Panc1 (cell line): ENCODE measurements around the gene KCTD5. TPM values are rescaled to one million over a fixed set of nuclear protein-coding genes. Genes with fewer than 3 reads are reported as not detected.

ENCODE experiments used
- ATAC-seq: fragments of 200-7000 bp; cut with Tn5 transposase; 2 replicates; pipeline ENCODE4 v1.9.1; 2020; ENCODE audit warnings: mild to moderate bottlenecking, moderate library complexity
- BruUV-seq: library from RNA; stranded (reverse); fragments of 400-500 nt; replicated peaks from 2 replicates; lab custom pipeline; 2021; lab: Mats Ljungman, UMichigan
- CTCF ChIA-PET: fragments of 300-600 bp; sonication (Branson Sonifier 250); formaldehyde crosslinking; loops from one replicate; lab custom pipeline; 2022; ENCODE audit warnings: antibody characterized with exemption; lab: Charles Lee
- POLR2A ChIA-PET: fragments of 300-600 bp; sonication (Branson Sonifier 250); formaldehyde crosslinking; loops from one replicate; lab custom pipeline; 2022; ENCODE audit warnings: antibody characterized with exemption; lab: Charles Lee
- DNase-seq: peaks from one replicate; pipeline ENCODE4 v3.0.0-alpha.2; 2010; ENCODE audit warnings: low read depth, low spot score
- H3K27ac ChIP-seq: 2 replicates; pipeline ENCODE4 v1.5.1; 2011; ENCODE audit warnings: mild to moderate bottlenecking, low read length, inconsistent platforms
- H3K27me3 ChIP-seq: fragments of 200-500 bp; sonication (Bioruptor generic); 2 replicates; pipeline ENCODE4 v1.6.0; 2014; ENCODE audit warnings: low read length, inconsistent platforms; ENCODE audit not compliant: control insufficient read depth, insufficient read depth
- H3K36me3 ChIP-seq: fragments of 200-500 bp; sonication (Bioruptor generic); 2 replicates; pipeline ENCODE4 v1.5.1; 2014; ENCODE audit warnings: inconsistent platforms, mild to moderate bottlenecking, low read length, moderate library complexity; ENCODE audit not compliant: control insufficient read depth, insufficient read depth
- H3K4me1 ChIP-seq: 2 replicates; pipeline ENCODE4 v1.5.1; 2011; ENCODE audit warnings: inconsistent platforms, mild to moderate bottlenecking, low read length, moderate library complexity; ENCODE audit not compliant: control insufficient read depth, insufficient read depth
- H3K4me3 ChIP-seq, 2 experiments: 2 replicates each; pipeline ENCODE4 v1.5.1; 2011 to 2012; ENCODE audit warnings: low read depth in 2 of 2, low read length in 2 of 2, mild to moderate bottlenecking in 2 of 2, inconsistent platforms in 1 of 2, moderate library complexity in 1 of 2
- H3K9me3 ChIP-seq: fragments of 200-500 bp; sonication (Bioruptor generic); 2 replicates; pipeline ENCODE4 v1.5.1; 2014; ENCODE audit warnings: low read depth, mild to moderate bottlenecking, inconsistent platforms, low read length, moderate library complexity; ENCODE audit not compliant: control insufficient read depth, insufficient read depth
- POLR2AphosphoS5 ChIP-seq: IDR thresholded peaks from 2 replicates; pipeline ENCODE4 v1.6.1; 2012; ENCODE audit warnings: mild to moderate bottlenecking, low read depth, low read length, moderate library complexity
- REST ChIP-seq, 2 experiments: IDR thresholded peaks; 2 replicates each; pipeline ENCODE4 v1.6.1; 2011 to 2012; ENCODE audit warnings: low read depth in 2 of 2, control low read depth in 1 of 2, low read length in 1 of 2, mild to moderate bottlenecking in 1 of 2, moderate library complexity in 1 of 2; ENCODE audit not compliant: insufficient read depth in 1 of 2
- SIN3A ChIP-seq: IDR thresholded peaks from 2 replicates; pipeline ENCODE4 v1.6.1; 2012; ENCODE audit warnings: low read depth, mild to moderate bottlenecking, low read length, moderate library complexity, borderline replicate concordance; ENCODE audit not compliant: insufficient read depth
- TCF7L2 ChIP-seq: IDR thresholded peaks from 2 replicates; pipeline ENCODE4 v1.6.1; 2011; ENCODE audit warnings: mild to moderate bottlenecking, low read depth, low read length, inconsistent platforms
- in situ Hi-C: cut with HindIII; loops from 2 replicates; pipeline ENCODE4 v1.10.0; 2016; ENCODE audit warnings: low sequenced_read_pairs, low pct_unique_long_range_greater_than_20kb
- intact Hi-C: fragments of 100-400 bp; cut with micrococcal nuclease; formaldehyde crosslinking; loops from one replicate; pipeline ENCODE4 v1.10.0; 2022; ENCODE audit not compliant: unreplicated experiment
- total RNA-seq: library from RNA; stranded (reverse); gene quantifications from one replicate; pipeline ENCODE4 v1.2.1, GENCODE V29; 2021; ENCODE audit not compliant: unreplicated experiment
- TF ChIP-seq, protein P1 (sequence below): fragments of 450-650 bp; IDR thresholded peaks from 2 replicates; pipeline ENCODE4 v1.5.1; 2017; ENCODE audit warnings: mild to moderate bottlenecking

The KCTD5 gene
- total RNA-seq, 1 experiment from 2014 or later = 61.1 TPM

- H3K9me3 ChIP-seq = no peaks in the 10 kb centered on the region
- ChIA-PET POLR2A (no interaction called here), CTCF (no interaction called here)
- no peak for ATAC-seq
- no peaks in the 10 kb centered on the region for H3K4me1 ChIP-seq
- no TSS peak for BruUV-seq
- no peak overlapping the region for H3K4me3 ChIP-seq
- in situ Hi-C loops (no loop called here), intact Hi-C loops (no loop called here)
- H3K27ac ChIP-seq = no peak overlapping the region
- no peaks in the 10 kb centered on the region for H3K27me3 ChIP-seq
- no peaks in the 10 kb centered on the region for H3K36me3 ChIP-seq
- TF ChIP-seq REST (IDR thresholded peaks at IDR 0.05; ENCODE audit: insufficient read depth in 1 of 2, low read depth in 2 of 2, low read length in 1 of 2) (no peak), POLR2AphosphoS5 (no peak), TCF7L2 (no peak), SIN3A (no peak)
- TF ChIP-seq, protein P1, sequence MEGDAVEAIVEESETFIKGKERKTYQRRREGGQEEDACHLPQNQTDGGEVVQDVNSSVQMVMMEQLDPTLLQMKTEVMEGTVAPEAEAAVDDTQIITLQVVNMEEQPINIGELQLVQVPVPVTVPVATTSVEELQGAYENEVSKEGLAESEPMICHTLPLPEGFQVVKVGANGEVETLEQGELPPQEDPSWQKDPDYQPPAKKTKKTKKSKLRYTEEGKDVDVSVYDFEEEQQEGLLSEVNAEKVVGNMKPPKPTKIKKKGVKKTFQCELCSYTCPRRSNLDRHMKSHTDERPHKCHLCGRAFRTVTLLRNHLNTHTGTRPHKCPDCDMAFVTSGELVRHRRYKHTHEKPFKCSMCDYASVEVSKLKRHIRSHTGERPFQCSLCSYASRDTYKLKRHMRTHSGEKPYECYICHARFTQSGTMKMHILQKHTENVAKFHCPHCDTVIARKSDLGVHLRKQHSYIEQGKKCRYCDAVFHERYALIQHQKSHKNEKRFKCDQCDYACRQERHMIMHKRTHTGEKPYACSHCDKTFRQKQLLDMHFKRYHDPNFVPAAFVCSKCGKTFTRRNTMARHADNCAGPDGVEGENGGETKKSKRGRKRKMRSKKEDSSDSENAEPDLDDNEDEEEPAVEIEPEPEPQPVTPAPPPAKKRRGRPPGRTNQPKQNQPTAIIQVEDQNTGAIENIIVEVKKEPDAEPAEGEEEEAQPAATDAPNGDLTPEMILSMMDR = no peak
- DNase-seq = no peak
Observed at GRCh38 chr16:2708955-2709587, 26.7 kb downstream of the KCTD5 start.

DNA sequence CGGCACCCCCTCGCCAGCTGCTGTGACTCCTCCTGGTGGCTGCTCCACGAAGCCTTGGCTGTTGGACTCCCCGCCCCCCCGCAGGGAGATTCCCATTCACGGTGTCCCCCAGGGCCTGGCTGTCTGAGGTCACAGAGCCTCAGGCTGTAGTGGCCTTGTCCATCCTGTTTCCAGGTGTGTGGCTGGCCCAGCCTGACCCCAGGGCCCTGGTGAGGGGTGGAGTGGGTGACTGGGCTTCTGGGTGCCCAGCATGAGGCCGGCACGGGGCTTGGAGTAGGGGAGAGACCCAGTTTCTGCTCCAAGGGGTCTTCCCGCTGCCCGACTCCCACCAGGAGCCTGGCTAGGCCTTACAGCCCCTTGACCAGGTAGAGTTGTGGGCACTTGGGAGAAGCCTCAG, 27.3 kb downstream of the KCTD5 start:
- Histone ChIP-seq H3K4me3 (no peak overlapping the region), H3K36me3 (no peaks in the 10 kb centered on the region), H3K9me3 (no peaks in the 10 kb centered on the region), H3K4me1 (no peaks in the 10 kb centered on the region), H3K27me3 (no peaks in the 10 kb centered on the region), H3K27ac (no peak overlapping the region)
- POLR2A ChIA-PET = no interaction called here
- no TSS peak for BruUV-seq
- CTCF ChIA-PET = no interaction called here
- intact Hi-C loops (no loop called here), in situ Hi-C loops (no loop called here)
- ATAC-seq (no peak), DNase-seq (no peak)
- no peak for TF ChIP-seq REST (IDR thresholded peaks at IDR 0.05; ENCODE audit: insufficient read depth in 1 of 2, low read depth in 2 of 2, low read length in 1 of 2)
- TF ChIP-seq POLR2AphosphoS5 = no peak
- TF ChIP-seq TCF7L2 = no peak
- TF ChIP-seq SIN3A = no peak
- TF ChIP-seq, protein P1 = no peak
